ENCODE measurements around the gene SPDL1. TPM values are rescaled to one million over a fixed set of nuclear protein-coding genes. Genes with fewer than 3 reads are reported as not detected.

SPDL1 gene
- total RNA-seq: 18.6 and 102 TPM in 2 replicates

GRCh38 chr5:169583424-169584220 lies at the start of gene SPDL1:
Gene SPDL1, plus strand, starts transcription at chr5:169583773. Its CDS starts 4,644 bp downstream, at chr5:169588417.

GRCh38 chr5:169637085-169637548 lies 53.5 kb downstream of the SPDL1 start, which contains the start of gene DOCK2:
Gene DOCK2, plus strand, starts transcription at chr5:169637275. Its CDS starts 52 bp downstream, at chr5:169637327.

Small RNAs within 50 kb of the gene (small RNA-seq; reads per million reads assigned to genes)
- not detected for gene RNU6-477P (ENCODE audit: low replicate concordance)

Other genes starting within 250 kb of the SPDL1 start
- gene DOCK2, start 53.5 kb downstream of the SPDL1 start, total RNA-seq: 3.5 and 16.9 TPM in 2 replicates